GM13976 (cell line): ENCODE data around the gene ZNF619.

Experiments used
- DNase-seq: peaks from one replicate; pipeline ENCODE4 v3.0.0; 2012; ENCODE audit warnings: low spot score
- CTCF ChIP-seq: IDR thresholded peaks from 2 replicates; pipeline ENCODE4 v1.5.1; 2012; ENCODE audit warnings: borderline replicate concordance, mild to moderate bottlenecking; ENCODE audit not compliant: insufficient read depth; ENCODE audit errors: extremely low read depth, missing control alignments, control extremely low read depth
- in situ Hi-C: fragments of 300-500 bp; cut with MboI; formaldehyde crosslinking; loops from one replicate; pipeline ENCODE4 v1.12.0; 2022; ENCODE audit warnings: low sequenced_read_pairs, mixed read lengths, inconsistent platforms; ENCODE audit not compliant: unreplicated experiment

ZNF619 gene

DNA sequence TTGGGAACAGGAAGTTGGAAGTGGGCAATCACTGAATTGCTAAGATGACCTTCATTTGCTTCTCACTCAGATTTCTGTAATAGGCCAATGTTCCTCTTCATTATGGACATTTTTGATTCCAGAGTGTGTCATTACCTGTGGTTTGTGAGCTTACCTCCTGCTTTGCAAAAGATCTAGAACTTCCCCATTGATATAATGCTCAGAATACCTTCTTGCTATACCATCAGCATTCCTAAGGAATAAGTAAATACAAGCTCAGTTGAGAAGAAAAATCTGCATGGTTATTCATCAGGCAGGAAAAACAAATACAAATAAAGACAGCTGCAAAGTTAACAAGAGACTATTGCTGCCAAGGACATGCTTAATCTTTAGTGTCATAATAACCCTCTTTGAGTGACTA is 25.4 kb upstream of the ZNF619 start:
- TF ChIP-seq CTCF: no peak
- DNase-seq: no peak
- in situ Hi-C loops: no loop called here

DNA sequence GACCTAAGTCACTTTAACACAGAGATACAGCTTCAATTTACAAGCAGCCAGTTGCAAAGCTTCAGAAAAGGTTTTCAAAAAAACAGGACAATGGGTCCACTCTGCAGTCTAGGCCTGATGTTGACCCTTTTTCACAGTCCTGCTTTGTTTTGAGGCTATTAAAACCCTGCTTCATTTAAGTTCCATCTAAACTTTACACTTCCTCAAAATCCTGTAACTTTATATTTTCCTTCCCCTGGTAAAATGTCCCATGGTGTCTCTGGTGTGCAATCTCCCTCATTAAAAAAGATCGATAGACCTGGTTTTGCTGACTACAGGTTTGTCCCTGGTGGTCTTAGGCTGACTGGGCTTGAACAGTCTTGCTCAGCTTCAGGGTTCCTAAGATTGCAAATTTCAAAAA is 24.9 kb upstream of the ZNF619 start:
- DNase-seq: no peak
- in situ Hi-C loops: no loop called here
- TF ChIP-seq CTCF: no peak

- in situ Hi-C loops: no loop called here
- no peak for DNase-seq
- TF ChIP-seq CTCF: no peak
Observed at GRCh38 chr3:40452562-40452875, 24.4 kb upstream of the ZNF619 start.

- in situ Hi-C loops: no loop called here
- DNase-seq: peak; percentile 95
- no peak for TF ChIP-seq CTCF
Observed at GRCh38 chr3:40452876-40453730, 23.8 kb upstream of the ZNF619 start.

DNA sequence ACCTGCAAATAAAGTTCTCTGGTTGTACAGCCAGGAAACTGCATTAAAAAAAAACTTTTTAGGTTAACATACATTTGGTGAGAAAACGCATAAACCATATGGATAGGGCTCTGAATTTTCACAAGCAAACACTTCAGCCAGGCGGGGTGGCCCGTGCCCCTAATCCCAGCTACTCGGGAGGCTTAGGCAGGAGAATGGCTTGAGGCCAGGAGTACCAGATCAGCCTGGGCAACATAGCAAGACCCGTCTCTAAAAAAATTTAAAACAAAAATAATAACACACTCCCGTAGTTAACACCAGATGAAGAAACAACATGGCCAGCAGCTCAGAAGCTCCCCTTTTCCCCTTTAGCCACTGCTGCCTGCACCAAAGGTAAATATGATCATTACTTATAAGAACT is 23.0 kb upstream of the ZNF619 start:
- in situ Hi-C loops: no loop called here
- no peak for DNase-seq
- no peak for TF ChIP-seq CTCF

DNA sequence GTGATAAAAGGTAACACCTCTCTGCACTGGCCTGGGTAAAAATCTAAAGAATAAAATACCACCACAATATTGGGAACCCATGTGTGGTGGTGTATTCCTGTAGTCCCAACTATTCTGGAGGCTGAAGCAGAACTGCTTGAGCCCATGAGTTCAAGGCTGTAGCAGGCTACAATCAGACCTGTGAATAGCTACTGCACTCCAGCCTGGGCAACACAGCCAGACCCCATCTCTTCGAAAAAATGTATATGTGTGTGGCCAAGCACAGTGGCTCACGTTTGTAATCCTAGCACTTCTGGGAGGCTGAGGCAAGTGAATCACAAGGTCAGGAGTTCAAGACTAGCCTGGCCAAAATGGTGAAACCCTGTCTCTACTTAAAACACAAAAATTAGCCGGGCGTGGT is 21.6 kb upstream of the ZNF619 start:
- no peak for TF ChIP-seq CTCF
- in situ Hi-C loops: no loop called here
- DNase-seq: no peak

GRCh38 chr3:40456279-40456939 is 20.5 kb upstream of the ZNF619 start:
- in situ Hi-C loops: no loop called here
- no peak for TF ChIP-seq CTCF
- DNase-seq: no peak
